Stomach (tissue), 9 donors: ENCODE results near the gene CDH2. TPM values are rescaled to one million over a fixed set of nuclear protein-coding genes. Genes with fewer than 3 reads are reported as not detected.

Experiments
- DNase-seq, 2 donors: peaks; one replicate each; pipeline versions ENCODE4 v3.0.0 to v3.0.0-alpha.2; 2013 to 2019
- H3K27ac ChIP-seq, 5 donors: fragments of 200-600 bp in 4 of 5; sonication (generic) in 4 of 5; one replicate each; pipeline ENCODE4 v1.5.1; 2013 to 2019; ENCODE audit warnings: mild to moderate bottlenecking in 1 of 5, moderate library complexity in 1 of 5
- H3K27me3 ChIP-seq, 3 donors: fragments of 200-600 bp; sonication (generic); one replicate each; pipeline ENCODE4 v1.5.1; 2017 to 2019; ENCODE audit warnings: mixed run types in 1 of 3
- H3K36me3 ChIP-seq, 4 donors: fragments of 200-600 bp; sonication (generic); 1 replicate in 3 of 4; 2 replicates in 1 of 4; pipeline ENCODE4 v1.5.1; 2016 to 2019
- H3K4me1 ChIP-seq, 4 donors: fragments of 200-600 bp; sonication (generic); one replicate each; pipeline ENCODE4 v1.5.1; 2016 to 2019
- H3K4me3 ChIP-seq, 4 donors: fragments of 200-600 bp; sonication (generic) in 3 of 4; one replicate each; pipeline ENCODE4 v1.5.1; 2016 to 2019; ENCODE audit warnings: mild to moderate bottlenecking in 1 of 4
- H3K9me3 ChIP-seq, 4 donors: fragments of 200-600 bp; sonication (generic); one replicate each; pipeline ENCODE4 v1.5.1; 2016 to 2019
- EP300 ChIP-seq: sonication (generic); formaldehyde crosslinking; IDR thresholded peaks from one replicate; pipeline ENCODE4 v1.6.1; 2017; ENCODE audit warnings: antibody characterized with exemption
- POLR2A ChIP-seq, 4 donors: fragments of 450-650 bp; IDR thresholded peaks; one replicate each; pipeline ENCODE4 v1.6.1; 2016; ENCODE audit warnings: antibody characterized with exemption in 4 of 4, control low read depth in 2 of 4, mild to moderate bottlenecking in 1 of 4, moderate library complexity in 1 of 4
- POLR2AphosphoS5 ChIP-seq, 3 donors: sonication (generic); formaldehyde crosslinking; IDR thresholded peaks; one replicate each; pipeline ENCODE4 v1.6.1; 2016; ENCODE audit warnings: antibody characterized with exemption in 3 of 3
- WGBS, 5 donors: extraction: QIAGEN DNeasy Blood & Tissue Kit in 3 of 5; methylation state at CpG; one replicate each; pipeline versions ENCODE4 v1.1.5 to v1.1.7; 2013 to 2018; 5-methylcytosine and 5-hydroxymethylcytosine counted together
- intact Hi-C: fragments of 100-400 bp; cut with DNase I; formaldehyde crosslinking; loops from one replicate; pipeline ENCODE4 v1.15.1; 2023; ENCODE audit warnings: low total_unique reads
- polyA plus RNA-seq, 3 donors: library from polyadenylated mRNA; stranded (reverse); fragments of 200-250 nt; gene quantifications; one replicate each; pipeline ENCODE4 v1.2.3, GENCODE V29; 2013
- total RNA-seq, 5 donors: library from RNA; depleted of rRNA; stranded (reverse); fragments of >200 nt; gene quantifications; one replicate each; pipeline versions ENCODE4 v1.1.0 to v1.2.3, GENCODE V29; 2014 to 2016
- TF ChIP-seq, protein P1 (sequence below), 7 experiments: fragments of 450-650 bp in 4 of 7; fragments of 200-600 bp in 3 of 7; sonication (generic) in 3 of 7; IDR thresholded peaks; one replicate each; pipeline ENCODE4 v1.5.1; 2016 to 2019; ENCODE audit warnings: antibody characterized with exemption in 7 of 7, control low read depth in 2 of 7, mild to moderate bottlenecking in 1 of 7
- donor health status: healthy with polysubstance abuse.
- donor health status: Bipolar disorder and iron deficiency.
- donor health status: healthy.

CDH2 gene
- total and polyA plus RNA-seq, 8 donors = 0.58 to 21.9 (median 5.7) TPM

DNA sequence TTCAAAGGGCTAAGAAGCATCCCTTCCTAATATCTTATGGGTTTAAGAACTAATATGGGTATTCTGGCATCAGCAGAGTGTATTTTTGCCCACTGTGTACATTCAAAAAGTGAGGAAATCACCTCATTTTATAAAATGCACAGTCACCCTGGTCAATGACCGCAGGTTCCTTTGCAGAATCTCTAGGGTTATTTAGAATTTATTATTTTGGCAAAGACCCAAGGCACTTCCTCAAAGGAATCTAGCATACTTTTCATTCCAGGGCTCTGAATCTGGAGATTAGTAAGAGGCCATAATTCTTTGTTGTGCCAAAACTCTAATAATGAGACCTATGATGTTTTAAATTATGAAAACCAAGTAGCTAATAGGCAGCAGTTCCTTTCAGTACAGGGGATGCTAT lies 27.2 kb upstream of the CDH2 start:
- TF ChIP-seq, protein P1, sequence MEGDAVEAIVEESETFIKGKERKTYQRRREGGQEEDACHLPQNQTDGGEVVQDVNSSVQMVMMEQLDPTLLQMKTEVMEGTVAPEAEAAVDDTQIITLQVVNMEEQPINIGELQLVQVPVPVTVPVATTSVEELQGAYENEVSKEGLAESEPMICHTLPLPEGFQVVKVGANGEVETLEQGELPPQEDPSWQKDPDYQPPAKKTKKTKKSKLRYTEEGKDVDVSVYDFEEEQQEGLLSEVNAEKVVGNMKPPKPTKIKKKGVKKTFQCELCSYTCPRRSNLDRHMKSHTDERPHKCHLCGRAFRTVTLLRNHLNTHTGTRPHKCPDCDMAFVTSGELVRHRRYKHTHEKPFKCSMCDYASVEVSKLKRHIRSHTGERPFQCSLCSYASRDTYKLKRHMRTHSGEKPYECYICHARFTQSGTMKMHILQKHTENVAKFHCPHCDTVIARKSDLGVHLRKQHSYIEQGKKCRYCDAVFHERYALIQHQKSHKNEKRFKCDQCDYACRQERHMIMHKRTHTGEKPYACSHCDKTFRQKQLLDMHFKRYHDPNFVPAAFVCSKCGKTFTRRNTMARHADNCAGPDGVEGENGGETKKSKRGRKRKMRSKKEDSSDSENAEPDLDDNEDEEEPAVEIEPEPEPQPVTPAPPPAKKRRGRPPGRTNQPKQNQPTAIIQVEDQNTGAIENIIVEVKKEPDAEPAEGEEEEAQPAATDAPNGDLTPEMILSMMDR (IDR thresholded peaks at IDR 0.05) = no peak
- TF ChIP-seq EP300 = no peak
- no peak for TF ChIP-seq POLR2A (IDR thresholded peaks at IDR 0.05)
- no peak for TF ChIP-seq POLR2AphosphoS5 (IDR thresholded peaks at IDR 0.05)
- no peak for DNase-seq
- H3K4me3 ChIP-seq = no peak overlapping the region
- 37 to 50% (median 43%) methylated on average over 1 of the region's 1 CpG for WGBS, 5 donors
- no peaks in the 10 kb centered on the region for H3K36me3 ChIP-seq
- no peaks in the 10 kb centered on the region for H3K4me1 ChIP-seq
- intact Hi-C loops = no loop called here
- no peaks in the 10 kb centered on the region for H3K27me3 ChIP-seq
- no peaks in the 10 kb centered on the region for H3K9me3 ChIP-seq
- no peak overlapping the region for H3K27ac ChIP-seq

DNA sequence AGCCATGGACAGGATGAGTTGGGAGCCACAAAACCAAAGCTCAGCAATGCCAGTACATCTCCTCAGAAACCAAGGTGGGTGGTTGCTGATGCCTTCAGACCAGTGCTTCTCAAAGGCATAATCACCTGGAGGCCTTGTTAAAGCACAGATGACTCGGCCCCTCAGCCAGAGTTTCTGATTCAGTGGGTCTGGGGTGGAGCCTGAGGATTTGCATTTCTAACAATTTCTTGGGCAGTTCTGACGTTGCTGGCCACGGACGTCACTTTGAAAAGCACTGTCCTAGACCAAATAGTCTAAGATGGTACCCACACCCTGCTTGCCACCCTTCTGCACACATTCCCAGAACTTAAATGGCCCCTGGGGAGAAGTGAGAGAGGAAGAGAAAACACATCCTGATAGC lies 24.1 kb upstream of the CDH2 start:
- TF ChIP-seq, protein P1 (IDR thresholded peaks at IDR 0.05) = no peak
- TF ChIP-seq POLR2AphosphoS5 (IDR thresholded peaks at IDR 0.05) = no peak
- no peak for TF ChIP-seq EP300
- TF ChIP-seq POLR2A (IDR thresholded peaks at IDR 0.05) = no peak
- intact Hi-C loops = no loop called here
- H3K4me1 ChIP-seq = no peaks in the 10 kb centered on the region
- H3K27me3 ChIP-seq = no peaks in the 10 kb centered on the region
- H3K27ac ChIP-seq = no peak overlapping the region
- DNase-seq = no peak
- H3K4me3 ChIP-seq = no peak overlapping the region
- H3K9me3 ChIP-seq = no peaks in the 10 kb centered on the region
- no peaks in the 10 kb centered on the region for H3K36me3 ChIP-seq
- WGBS, 5 donors = 78 to 96% (median 84%) methylated on average over 4 of the region's 4 CpGs

DNA sequence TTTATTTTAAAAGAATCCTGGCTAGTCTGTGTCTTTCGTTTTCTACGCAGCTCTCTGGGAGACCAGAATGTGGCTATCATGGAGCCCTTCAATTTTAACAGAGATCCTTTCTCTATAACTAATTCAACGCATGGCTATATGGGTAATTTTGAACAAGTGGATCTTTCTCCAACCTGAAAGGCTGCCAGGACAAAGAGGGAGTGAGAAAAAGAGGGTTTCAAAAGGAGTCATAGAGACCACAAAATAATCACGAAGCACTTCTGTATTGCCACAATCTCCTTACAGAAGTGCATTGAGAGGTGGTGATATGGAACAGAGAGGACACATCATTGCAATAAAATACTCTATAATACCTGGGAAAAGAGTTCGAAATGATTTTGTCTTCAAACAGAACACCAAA lies 21.7 kb upstream of the CDH2 start:
- Histone ChIP-seq H3K9me3 (no peaks in the 10 kb centered on the region), H3K4me1 (no peaks in the 10 kb centered on the region), H3K36me3 (no peaks in the 10 kb centered on the region), H3K4me3 (no peak overlapping the region), H3K27me3 (no peaks in the 10 kb centered on the region), H3K27ac (no peak overlapping the region)
- no peak for DNase-seq
- 84 to 92% (median 91%) methylated on average over 5 of the region's 5 CpGs for WGBS, 5 donors
- intact Hi-C loops = loop anchor here (10.0 kb wide), 1 partner anchor 424 kb away; no protein-coding TSS in a partner anchor
- TF ChIP-seq POLR2A (IDR thresholded peaks at IDR 0.05) = no peak
- no peak for TF ChIP-seq EP300
- TF ChIP-seq POLR2AphosphoS5 (IDR thresholded peaks at IDR 0.05) = no peak
- TF ChIP-seq, protein P1 (IDR thresholded peaks at IDR 0.05) = no peak

DNA sequence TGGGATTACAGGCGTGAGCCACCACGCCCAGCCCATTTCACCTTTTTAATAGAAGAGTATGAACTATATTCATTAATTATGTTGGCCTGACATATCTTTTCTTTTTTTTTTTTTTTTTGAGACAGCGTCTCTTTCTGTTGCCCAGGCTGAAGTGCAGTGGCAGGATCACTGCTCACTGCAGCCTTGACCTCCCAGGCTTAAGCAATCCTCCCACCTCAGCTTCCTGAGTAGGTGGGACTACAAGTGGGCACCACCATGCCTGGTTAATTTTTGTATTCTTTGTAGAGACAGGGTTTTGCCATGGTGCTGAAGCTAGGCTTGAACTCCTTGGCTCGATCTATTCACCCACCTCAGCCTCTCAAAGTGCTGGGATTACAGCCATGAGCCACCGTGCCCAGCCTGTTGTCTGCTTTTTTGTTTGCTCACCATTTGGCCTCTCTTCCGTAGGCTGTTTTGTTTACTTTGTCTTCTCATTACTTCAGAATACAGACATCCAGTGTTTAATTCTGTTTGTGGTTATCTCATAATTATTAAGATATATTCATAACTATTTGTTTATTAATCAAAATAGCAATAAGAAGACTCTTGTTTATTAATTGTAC lies 16.3 kb upstream of the CDH2 start:
- Histone ChIP-seq H3K27me3 (no peaks in the 10 kb centered on the region), H3K27ac (no peak overlapping the region), H3K9me3 (no peaks in the 10 kb centered on the region), H3K36me3 (no peaks in the 10 kb centered on the region), H3K4me3 (no peak overlapping the region), H3K4me1 (no peaks in the 10 kb centered on the region)
- 63 to 70% (median 67%) methylated on average over 6 of the region's 6 CpGs for WGBS, 5 donors
- intact Hi-C loops = loop anchor here (10.0 kb wide), 1 partner anchor 418 kb away; no protein-coding TSS in a partner anchor
- TF ChIP-seq POLR2A (IDR thresholded peaks at IDR 0.05) (no peak), EP300 (no peak), POLR2AphosphoS5 (IDR thresholded peaks at IDR 0.05) (no peak)
- TF ChIP-seq, protein P1 (IDR thresholded peaks at IDR 0.05) = no peak
- DNase-seq = no peak
